Activated T-cell treated with anti-CD3 and anti-CD28 coated beads for 48 hours (primary cell): ENCODE measurements around the gene ZNF91.
"Not testable (repeated sequence)": the region's sequence is repeated elsewhere in the genome, so short reads cannot be mapped to it uniquely, and the experiment has no call there.

Source experiments
- DNase-seq: peaks from one replicate; pipeline ENCODE4 v3.0.0-alpha.2; 2020; ENCODE audit warnings: low read depth

ZNF91 gene

GRCh38 chr19:23395041-23395721 lies at the start of gene ZNF91:
Gene ZNF91 (minus strand): TSS chr19:23395471. CDS start chr19:23395354, 117 bp downstream.
- peak; percentile 84 for DNase-seq

DNA sequence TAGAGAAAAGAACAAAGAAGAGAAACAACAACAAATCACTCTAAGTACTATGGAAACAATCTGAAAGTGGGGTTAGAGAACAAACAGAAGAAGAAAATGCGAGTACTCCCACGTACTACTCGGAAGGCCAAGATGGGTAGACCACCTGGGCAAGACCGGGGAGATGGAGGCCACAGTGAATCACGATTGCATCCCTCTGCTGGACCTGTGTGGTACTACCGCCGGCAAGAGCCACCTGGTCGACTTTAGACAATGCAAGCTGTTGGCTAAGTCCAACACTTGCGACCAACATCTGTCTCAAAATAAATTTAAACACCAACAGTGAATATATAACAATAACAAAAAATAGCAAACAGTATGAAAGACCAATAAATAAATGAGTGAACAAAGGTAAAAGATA lies 45.5 kb upstream of the ZNF91 start:
- peak; percentile 10 for DNase-seq

- DNase-seq, result no peak
Measured at GRCh38 chr19:23440207-23440606, 44.9 kb upstream of the ZNF91 start.

DNA sequence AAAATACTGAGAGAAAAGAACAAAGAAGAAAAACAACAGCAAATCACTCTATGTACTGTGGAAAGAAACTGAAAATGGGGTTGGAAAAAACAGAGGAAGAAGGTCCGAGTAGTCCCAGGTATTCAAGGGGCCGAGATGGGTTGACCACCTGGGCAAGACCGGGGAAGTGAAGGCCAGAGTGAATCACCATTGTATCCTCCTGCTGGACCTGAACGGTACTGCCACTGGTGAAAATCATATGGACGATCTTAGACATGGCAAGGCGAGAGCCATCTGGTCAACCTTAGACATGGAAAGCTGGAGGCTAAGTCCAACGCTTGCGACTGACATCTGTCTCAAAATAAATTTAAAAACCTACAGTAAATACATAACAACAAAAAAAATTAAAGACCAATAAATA lies 44.4 kb upstream of the ZNF91 start:
- DNase-seq, result no peak

- no peak for DNase-seq
Measured at GRCh38 chr19:23437901-23438300, 42.6 kb upstream of the ZNF91 start.

DNA sequence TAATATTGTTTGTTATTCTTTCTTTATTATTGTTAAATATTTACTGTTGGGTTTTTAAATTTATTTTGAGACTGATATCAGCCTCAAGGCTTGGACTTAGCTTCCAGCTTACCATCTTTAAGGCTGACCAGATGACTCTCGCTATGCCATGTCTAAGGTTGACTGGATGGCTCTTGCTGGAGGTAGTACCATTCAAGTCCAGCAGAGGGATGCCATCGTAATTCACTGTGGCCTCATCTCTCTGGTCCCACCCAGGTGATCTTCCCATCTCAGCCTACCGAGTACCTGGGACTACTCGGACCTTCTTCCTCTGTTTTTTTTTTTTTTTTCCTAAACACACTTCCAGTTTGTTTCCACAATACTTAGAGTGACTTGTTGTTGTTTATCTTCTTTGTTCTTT lies 41.7 kb upstream of the ZNF91 start:
- DNase-seq, result no peak

DNA sequence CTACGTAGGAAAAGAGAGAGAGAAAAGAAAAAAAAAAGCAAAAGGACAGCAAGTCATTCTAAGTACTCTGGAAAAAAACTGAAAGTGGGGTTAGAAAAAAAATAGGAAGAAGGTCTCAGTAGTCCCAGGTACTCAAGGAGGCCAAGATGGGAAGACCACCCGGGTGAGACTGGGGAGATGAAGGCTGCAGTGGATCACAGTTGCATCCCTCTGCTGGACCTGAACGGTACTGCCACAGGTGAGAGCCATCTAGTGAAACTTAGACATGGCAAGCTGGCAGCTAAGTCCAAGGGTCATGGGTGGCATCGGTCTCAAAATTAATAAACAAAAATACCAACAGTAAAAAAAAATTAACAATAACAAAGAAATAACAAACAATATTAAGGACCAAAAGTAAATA lies 41.0 kb upstream of the ZNF91 start:
- DNase-seq, result no peak

GRCh38 chr19:23420824-23421223 lies 25.6 kb upstream of the ZNF91 start:
- DNase-seq, result no peak

GRCh38 chr19:23419261-23419660 lies 24.0 kb upstream of the ZNF91 start:
- not testable (repeated sequence) for DNase-seq

- no peak for DNase-seq
Measured at GRCh38 chr19:23415561-23416191, 20.4 kb upstream of the ZNF91 start.

- no peak for DNase-seq
Measured at GRCh38 chr19:23415034-23415433, 19.8 kb upstream of the ZNF91 start.

GRCh38 chr19:23410155-23410554 lies 14.9 kb upstream of the ZNF91 start:
- DNase-seq, result no peak

- DNase-seq, result no peak
Measured at GRCh38 chr19:23409392-23410048, 14.2 kb upstream of the ZNF91 start.

GRCh38 chr19:23407616-23408133 lies 12.4 kb upstream of the ZNF91 start:
- no peak for DNase-seq

DNA sequence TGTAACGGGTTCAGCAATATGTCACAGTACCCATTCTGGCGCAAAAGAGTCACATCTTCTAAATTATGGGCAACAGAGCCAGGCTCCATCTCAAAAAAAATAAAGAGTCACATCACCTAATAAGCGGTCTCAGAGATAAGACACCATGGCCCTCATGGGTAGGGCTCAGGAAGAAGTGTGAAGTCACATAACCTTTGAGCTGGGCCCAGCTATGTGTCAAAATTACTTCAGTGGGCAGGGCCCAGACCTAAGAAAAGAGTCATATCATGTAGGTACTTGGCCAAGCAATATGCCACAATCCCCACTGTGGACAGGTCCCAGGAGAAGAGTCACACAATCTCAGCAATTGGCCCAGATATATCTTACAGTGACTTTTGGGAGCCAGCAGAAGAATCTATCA lies 11.4 kb upstream of the ZNF91 start:
- DNase-seq, result no peak

DNA sequence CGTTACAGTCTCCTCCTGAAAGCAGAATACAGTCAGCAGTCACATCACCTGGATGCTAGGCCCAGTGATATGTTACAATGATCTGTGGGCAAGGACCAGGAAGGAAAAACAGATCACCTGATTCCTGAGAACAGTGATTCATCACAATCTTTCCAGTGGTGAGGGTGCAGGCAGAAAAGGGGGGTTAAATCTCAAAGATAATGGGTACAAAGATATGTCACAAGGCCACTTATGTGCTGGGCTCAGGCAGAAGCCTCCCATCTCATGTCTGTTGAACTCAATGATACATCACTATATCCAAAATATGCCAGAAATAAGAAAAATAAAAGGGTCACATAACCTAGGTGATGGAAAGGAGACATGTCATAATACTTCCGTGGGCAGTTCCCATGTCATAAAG lies 10.8 kb upstream of the ZNF91 start:
- DNase-seq, result no peak

DNA sequence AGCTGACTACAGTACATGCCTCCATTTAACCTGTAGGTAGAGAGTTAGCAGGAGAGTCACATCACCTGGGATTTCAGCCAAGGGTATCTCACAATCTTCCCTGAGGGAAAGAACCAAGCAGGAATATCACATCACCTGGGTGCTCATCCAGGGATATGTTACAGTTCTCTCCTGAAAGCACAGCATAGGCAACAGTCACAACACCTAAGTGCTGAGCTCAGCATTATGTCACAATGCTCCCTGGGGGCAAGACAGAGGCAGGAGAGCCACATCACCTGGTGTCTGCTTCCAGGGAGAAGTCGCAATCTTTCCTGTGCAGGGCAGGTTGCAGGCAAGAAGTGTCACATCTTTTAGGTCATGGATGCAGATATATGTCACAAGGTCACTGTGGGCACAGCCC lies 9.4 kb upstream of the ZNF91 start:
- DNase-seq, result no peak

- DNase-seq, result no peak
Measured at GRCh38 chr19:23403581-23404324, 8.5 kb upstream of the ZNF91 start.

GRCh38 chr19:23403052-23403451 lies 7.8 kb upstream of the ZNF91 start:
- no peak for DNase-seq

DNA sequence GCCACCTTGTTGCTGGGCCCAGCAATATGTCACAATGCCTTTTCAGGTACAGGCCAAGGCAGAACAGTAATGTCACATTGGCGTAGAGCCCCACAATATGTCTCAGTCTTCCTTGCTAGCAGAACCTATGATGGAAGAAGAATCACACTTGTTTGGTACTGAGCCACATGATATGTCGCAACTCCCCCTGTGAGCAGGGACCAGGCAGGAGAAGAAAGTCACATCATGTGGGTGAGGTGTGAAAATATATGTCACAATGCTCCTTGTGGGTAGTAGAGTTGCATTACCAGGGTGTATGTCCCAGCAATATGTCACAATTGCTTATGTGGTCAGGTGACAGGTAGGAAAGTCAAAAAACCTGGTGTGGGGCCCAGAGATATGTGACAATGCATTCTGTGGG lies 7.1 kb upstream of the ZNF91 start:
- DNase-seq, result no peak

- no peak for DNase-seq
Measured at GRCh38 chr19:23401086-23401610, 5.9 kb upstream of the ZNF91 start.

- no peak for DNase-seq
Measured at GRCh38 chr19:23399443-23399842, 4.2 kb upstream of the ZNF91 start.
